HL-60 (cell line): ENCODE data around the gene KLK10.

Source experiments
- CTCF ChIP-seq: IDR thresholded peaks from one replicate; pipeline ENCODE4 v1.5.1; 2011; ENCODE audit warnings: low read length, control low read depth, inconsistent platforms; ENCODE audit not compliant: insufficient read depth
- GABPA ChIP-seq: IDR thresholded peaks from 2 replicates; pipeline ENCODE4 v1.6.1; 2012; ENCODE audit warnings: low read depth
- POLR2AphosphoS5 ChIP-seq: IDR thresholded peaks from 2 replicates; pipeline ENCODE4 v1.6.1; 2012; ENCODE audit warnings: low read depth
- REST ChIP-seq: IDR thresholded peaks from 2 replicates; pipeline ENCODE4 v1.6.1; 2012; ENCODE audit warnings: low read depth; ENCODE audit not compliant: insufficient replicate concordance

GRCh38 chr19:50977626-50978025 is 41.9 kb downstream of the KLK10 start:
- TF ChIP-seq REST (no peak), CTCF (no peak), GABPA (no peak), POLR2AphosphoS5 (no peak)
